ENCODE data around the gene NCKAP5L. TPM values are rescaled to one million over a fixed set of nuclear protein-coding genes. Genes with fewer than 3 reads are reported as not detected.
"Not testable (repeated sequence)": the region's sequence is repeated elsewhere in the genome, so short reads cannot be mapped to it uniquely, and the experiment has no call there.

NCKAP5L gene
- total and polyA plus RNA-seq, 9 donors = 2.5 to 27.3 (median 21.1) TPM

- Histone ChIP-seq H3K27ac (no peak overlapping the region), H3K4me1 (ENCODE audit: insufficient read depth) (peaks cover 8% of the 10 kb centered on the region), H3K4me3 (no peak overlapping the region), H3K36me3 (no peaks in the 10 kb centered on the region), H3K9me3 (no peaks in the 10 kb centered on the region), H3K27me3 (no peaks in the 10 kb centered on the region)
- DNase-seq = peak in 2 of 5 donors; percentile 8 to 24
- TF ChIP-seq CTCF (IDR thresholded peaks at IDR 0.05) (no peak), POLR2A (IDR thresholded peaks at IDR 0.05) (no peak), EP300 (IDR thresholded peaks at IDR 0.05) (no peak)
- intact Hi-C loops (cut with DNase I) = no loop called here
- 80 to 85% (median 82%) methylated on average over 12 of the region's 12 CpGs for WGBS, 3 donors
Observed at GRCh38 chr12:49874142-49874897, 46.1 kb upstream of the NCKAP5L start.

- Histone ChIP-seq H3K36me3 (no peaks in the 10 kb centered on the region), H3K27me3 (no peaks in the 10 kb centered on the region), H3K4me1 (ENCODE audit: insufficient read depth) (peaks cover 16% of the 10 kb centered on the region), H3K4me3 (no peak overlapping the region), H3K9me3 (no peaks in the 10 kb centered on the region), H3K27ac (no peak overlapping the region)
- peak in 1 of 5 donors; percentile 22 for DNase-seq
- WGBS, 3 donors = 77 to 85% (median 78%) methylated on average over 3 of the region's 3 CpGs
- TF ChIP-seq POLR2A (IDR thresholded peaks at IDR 0.05) (no peak), EP300 (IDR thresholded peaks at IDR 0.05) (no peak), CTCF (IDR thresholded peaks at IDR 0.05) (no peak)
- intact Hi-C loops (cut with DNase I) = no loop called here
Observed at GRCh38 chr12:49873361-49873934, 45.2 kb upstream of the NCKAP5L start.

- H3K27ac ChIP-seq = no peak overlapping the region
- no peaks in the 10 kb centered on the region for H3K36me3 ChIP-seq
- no peaks in the 10 kb centered on the region for H3K9me3 ChIP-seq
- H3K4me1 ChIP-seq (ENCODE audit: insufficient read depth) = peaks cover 21% of the 10 kb centered on the region
- intact Hi-C loops (cut with DNase I) = no loop called here
- no peak for TF ChIP-seq CTCF (IDR thresholded peaks at IDR 0.05)
- TF ChIP-seq EP300 (IDR thresholded peaks at IDR 0.05) = no peak
- no peak for TF ChIP-seq POLR2A (IDR thresholded peaks at IDR 0.05)
- 78 to 84% (median 82%) methylated on average over 6 of the region's 6 CpGs for WGBS, 3 donors
- no peaks in the 10 kb centered on the region for H3K27me3 ChIP-seq
- no peak overlapping the region for H3K4me3 ChIP-seq
- DNase-seq = peak in 1 of 5 donors; percentile 34
Observed at GRCh38 chr12:49872781-49873181, 44.6 kb upstream of the NCKAP5L start.

GRCh38 chr12:49872381-49872780, 44.2 kb upstream of the NCKAP5L start:
- no peak for DNase-seq
- H3K9me3 ChIP-seq = no peaks in the 10 kb centered on the region
- H3K36me3 ChIP-seq = no peaks in the 10 kb centered on the region
- H3K4me3 ChIP-seq = no peak overlapping the region
- no peaks in the 10 kb centered on the region for H3K27me3 ChIP-seq
- intact Hi-C loops (cut with DNase I) = no loop called here
- no peak for TF ChIP-seq CTCF (IDR thresholded peaks at IDR 0.05)
- no peak for TF ChIP-seq POLR2A (IDR thresholded peaks at IDR 0.05)
- no peak for TF ChIP-seq EP300 (IDR thresholded peaks at IDR 0.05)
- H3K4me1 ChIP-seq (ENCODE audit: insufficient read depth) = peaks cover 21% of the 10 kb centered on the region
- WGBS, 3 donors = 87 to 92% (median 90%) methylated on average over 5 of the region's 5 CpGs
- H3K27ac ChIP-seq = no peak overlapping the region

GRCh38 chr12:49871811-49872251, 43.6 kb upstream of the NCKAP5L start:
- H3K4me3 ChIP-seq; H3K36me3 ChIP-seq; H3K27ac ChIP-seq; H3K9me3 ChIP-seq; intact Hi-C loops (cut with DNase I); H3K27me3 ChIP-seq: not testable (repeated sequence)
- peaks cover 21% of the 10 kb centered on the region for H3K4me1 ChIP-seq (ENCODE audit: insufficient read depth)
- WGBS, 3 donors = 94 to 96% (median 94%) methylated on average over 8 of the region's 8 CpGs
- peak in 1 of 5 donors; percentile 13 for DNase-seq

Data from ovary (tissue), 9 donors.